Parathyroid adenoma (tissue), 2 donors: ENCODE measurements around the gene RPIA.
A peak's percentile ranks its signal among the peaks of the same experiment; 100 is the strongest.
"Not testable (repeated sequence)": the region's sequence is repeated elsewhere in the genome, so short reads cannot be mapped to it uniquely, and the experiment has no call there.

ENCODE experiments used
- H2AFZ ChIP-seq: fragments of 300-600 bp; sonication (generic); one replicate; pipeline ENCODE4 v1.7.0; 2017; ENCODE audit warnings: antibody characterized with exemption, mild to moderate bottlenecking
- H3K27ac ChIP-seq: fragments of 300-600 bp; sonication (generic); one replicate; pipeline ENCODE4 v1.7.0; 2017
- H3K27me3 ChIP-seq: fragments of 300-600 bp; sonication (generic); one replicate; pipeline ENCODE4 v1.7.0; 2017; ENCODE audit warnings: low read length; ENCODE audit not compliant: control insufficient read depth, insufficient read depth
- H3K36me3 ChIP-seq: fragments of 300-600 bp; sonication (generic); one replicate; pipeline ENCODE4 v1.7.0; 2017; ENCODE audit warnings: low read length; ENCODE audit not compliant: control insufficient read depth, insufficient read depth
- H3K4me1 ChIP-seq: fragments of 300-600 bp; sonication (generic); one replicate; pipeline ENCODE4 v1.7.0; 2017; ENCODE audit warnings: control low read depth
- H3K4me2 ChIP-seq: fragments of 300-600 bp; sonication (generic); one replicate; pipeline ENCODE4 v1.7.0; 2017; ENCODE audit warnings: low read length
- H3K4me3 ChIP-seq: fragments of 300-600 bp; sonication (generic); one replicate; pipeline ENCODE4 v1.7.0; 2017; ENCODE audit warnings: low read depth, low read length
- H3K79me2 ChIP-seq: fragments of 300-600 bp; sonication (generic); one replicate; pipeline ENCODE4 v1.7.0; 2017; ENCODE audit warnings: control low read depth
- H3K9ac ChIP-seq: fragments of 300-600 bp; sonication (generic); one replicate; pipeline ENCODE4 v1.7.0; 2017; ENCODE audit warnings: mild to moderate bottlenecking
- H3K9me3 ChIP-seq: fragments of 300-600 bp; sonication (generic); one replicate; pipeline ENCODE4 v1.7.0; 2017; ENCODE audit warnings: low read length; ENCODE audit not compliant: control insufficient read depth
- CTCF ChIP-seq: fragments of 300-600 bp; sonication (generic); IDR thresholded peaks from one replicate; pipeline ENCODE4 v1.7.0; 2017; ENCODE audit warnings: antibody characterized with exemption, mild to moderate bottlenecking
- donor health status: primary hyperparathyroidism.

RPIA gene

GRCh38 chr2:88691339-88692183, at the start of gene RPIA:
Gene RPIA, plus strand, starts transcription at chr2:88691673. Its CDS starts 26 bp downstream, at chr2:88691699.
- peak; percentile 85 for TF ChIP-seq CTCF
- H3K9ac ChIP-seq = peak within 1 kb of the TSS; percentile 42
- H3K79me2 ChIP-seq = peaks cover 18% of the 10 kb centered on the region
- H3K4me2 ChIP-seq = peak within 1 kb of the TSS; percentile 89
- H2AFZ ChIP-seq = peak within 1 kb of the TSS; percentile 95
- peak within 1 kb of the TSS; percentile 70 for H3K27ac ChIP-seq
- no peaks in the 10 kb centered on the region for H3K36me3 ChIP-seq
- no peaks in the 10 kb centered on the region for H3K27me3 ChIP-seq
- peak within 1 kb of the TSS; percentile 89 for H3K4me3 ChIP-seq
- peaks cover 4% of the 10 kb centered on the region for H3K4me1 ChIP-seq
- H3K9me3 ChIP-seq = no peaks in the 10 kb centered on the region

GRCh38 chr2:88642278-88642677, 49.2 kb upstream of the RPIA start:
- no peak for TF ChIP-seq CTCF
- no peak overlapping the region for H3K9ac ChIP-seq

GRCh38 chr2:88645291-88645882, 46.1 kb upstream of the RPIA start:
- not testable (repeated sequence) for H3K27me3 ChIP-seq

More at GRCh38 chr2:88642278-88642677, 49.2 kb upstream of the RPIA start:
- Histone ChIP-seq H2AFZ (peak overlapping the region; percentile 64), H3K36me3 (no peaks in the 10 kb centered on the region), H3K27ac (no peak overlapping the region), H3K79me2 (no peaks in the 10 kb centered on the region), H3K27me3 (no peaks in the 10 kb centered on the region), H3K4me1 (peaks cover 6% of the 10 kb centered on the region), H3K9me3 (no peaks in the 10 kb centered on the region), H3K4me2 (no peak overlapping the region), H3K4me3 (no peak overlapping the region)

GRCh38 chr2:88651646-88652045, 39.8 kb upstream of the RPIA start:
- no peak overlapping the region for H3K9ac ChIP-seq
- H3K4me1 ChIP-seq = no peaks in the 10 kb centered on the region
- no peak overlapping the region for H3K4me2 ChIP-seq
- no peak for TF ChIP-seq CTCF
- no peaks in the 10 kb centered on the region for H3K36me3 ChIP-seq
- no peak overlapping the region for H2AFZ ChIP-seq
- H3K9me3 ChIP-seq = no peaks in the 10 kb centered on the region
- H3K4me3 ChIP-seq = no peak overlapping the region
- no peaks in the 10 kb centered on the region for H3K79me2 ChIP-seq
- no peaks in the 10 kb centered on the region for H3K27me3 ChIP-seq
- no peak overlapping the region for H3K27ac ChIP-seq

More at GRCh38 chr2:88645291-88645882, 46.1 kb upstream of the RPIA start:
- H3K79me2 ChIP-seq, H3K27ac ChIP-seq, H3K36me3 ChIP-seq, H2AFZ ChIP-seq, H3K9ac ChIP-seq, H3K4me1 ChIP-seq, H3K9me3 ChIP-seq, H3K4me2 ChIP-seq, H3K4me3 ChIP-seq: not testable (repeated sequence)

GRCh38 chr2:88654714-88655113, 36.8 kb upstream of the RPIA start:
- Histone ChIP-seq H3K9ac (no peak overlapping the region), H3K27ac (no peak overlapping the region), H3K4me1 (peaks cover 6% of the 10 kb centered on the region), H2AFZ (no peak overlapping the region), H3K36me3 (no peaks in the 10 kb centered on the region), H3K79me2 (no peaks in the 10 kb centered on the region), H3K27me3 (no peaks in the 10 kb centered on the region), H3K9me3 (no peaks in the 10 kb centered on the region), H3K4me2 (no peak overlapping the region), H3K4me3 (no peak overlapping the region)
- no peak for TF ChIP-seq CTCF
